ENCODE results near the gene RCHY1. TPM values are rescaled to one million over a fixed set of nuclear protein-coding genes. Genes with fewer than 3 reads are reported as not detected.
A peak's percentile ranks its signal among the peaks of the same experiment; 100 is the strongest.
"Not testable (repeated sequence)": the region's sequence is repeated elsewhere in the genome, so short reads cannot be mapped to it uniquely, and the experiment has no call there.

The RCHY1 gene
- total RNA-seq, 1 experiment from 2014 or later: 31.1 TPM

DNA sequence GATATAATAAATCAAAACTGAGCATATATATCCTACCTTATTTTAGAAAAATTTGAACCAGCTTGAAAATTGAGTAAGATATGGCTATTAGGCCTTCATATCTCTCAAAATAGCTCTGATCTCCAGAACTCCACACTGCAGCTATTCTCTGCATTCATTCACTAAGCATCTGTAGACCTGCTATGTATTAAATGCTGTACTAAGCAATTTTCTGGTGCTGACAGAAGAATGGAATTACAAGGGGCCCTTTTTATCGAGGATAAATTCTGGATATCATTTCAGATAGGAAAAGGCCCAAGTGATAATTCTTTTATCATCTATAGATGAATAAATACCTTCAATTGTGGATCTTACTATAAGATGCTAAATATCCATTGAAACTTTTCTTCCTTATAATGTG lies 1.9 kb upstream of the RCHY1 start:
- no peak for DNase-seq (ENCODE audit: low read depth)

GRCh38 chr4:75514949-75515612 lies 878 bp upstream of the RCHY1 start:
- DNase-seq (ENCODE audit: low read depth): no peak

DNA sequence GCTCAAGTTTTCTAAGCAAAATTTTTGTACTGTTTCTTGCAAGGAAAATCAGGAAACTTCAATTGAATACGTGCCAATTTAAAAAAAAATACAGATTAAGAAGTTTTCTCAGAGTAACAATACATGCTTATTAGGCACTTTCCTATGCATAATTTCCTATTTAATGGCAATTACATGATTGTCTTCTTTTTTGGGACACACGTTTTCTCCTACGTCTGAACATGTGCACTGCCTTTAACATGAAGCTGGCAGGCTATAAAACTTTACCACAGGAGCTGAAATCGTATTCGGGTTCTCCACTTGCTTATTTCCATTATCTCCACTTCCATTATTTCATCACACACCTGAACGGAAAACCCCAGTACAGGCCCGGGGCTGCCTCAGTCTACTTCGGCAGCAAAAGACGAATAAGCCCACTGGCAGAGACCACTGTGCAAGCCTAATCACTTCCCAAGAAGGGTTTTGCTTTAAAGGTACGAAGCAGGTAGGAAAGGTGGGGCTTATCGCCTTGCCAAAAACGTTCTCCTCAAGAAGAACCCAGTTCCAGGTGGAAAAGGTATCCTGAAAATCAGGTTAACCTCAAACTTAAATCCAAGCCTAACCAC lies 575 bp downstream of the RCHY1 start:
- no peak for DNase-seq (ENCODE audit: low read depth)

GRCh38 chr4:75512386-75513211 lies 1.6 kb downstream of the RCHY1 start:
- peak; percentile 91 for DNase-seq (ENCODE audit: low read depth)

GRCh38 chr4:75511841-75512240 lies 2.4 kb downstream of the RCHY1 start:
- DNase-seq (ENCODE audit: low read depth): no peak

- not testable (repeated sequence) for DNase-seq (ENCODE audit: low read depth)
Measured at GRCh38 chr4:75509592-75509991, 4.6 kb downstream of the RCHY1 start.

DNA sequence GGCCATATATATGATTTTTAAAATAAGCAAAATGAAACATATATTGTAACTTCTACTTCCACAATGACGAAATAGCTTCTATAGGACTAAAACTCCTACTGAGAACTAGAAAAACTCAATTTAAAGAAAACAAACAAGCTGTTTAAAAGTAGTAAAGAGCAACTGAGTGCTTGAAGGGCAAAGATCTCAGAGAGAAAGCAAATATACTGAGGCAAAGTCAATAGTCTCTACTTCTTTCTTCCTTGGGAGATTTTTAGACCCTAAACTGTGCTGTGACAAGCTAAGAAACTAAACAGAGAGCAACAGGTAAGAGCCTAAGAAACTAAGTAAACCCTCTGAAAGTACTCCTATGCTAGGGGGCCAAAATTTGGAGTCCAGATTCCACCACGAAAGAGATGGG lies 8.6 kb downstream of the RCHY1 start:
- no peak for DNase-seq (ENCODE audit: low read depth)

GRCh38 chr4:75502671-75503070 lies 11.5 kb downstream of the RCHY1 start:
- DNase-seq (ENCODE audit: low read depth): no peak

- no peak for DNase-seq (ENCODE audit: low read depth)
Measured at GRCh38 chr4:75499900-75500299, 14.3 kb downstream of the RCHY1 start.

- peak; percentile 34 for DNase-seq (ENCODE audit: low read depth)
Measured at GRCh38 chr4:75498041-75498440, 16.2 kb downstream of the RCHY1 start.

- peak; percentile 42 for DNase-seq (ENCODE audit: low read depth)
Measured at GRCh38 chr4:75497133-75497532, 17.1 kb downstream of the RCHY1 start.

GRCh38 chr4:75496406-75496805 lies 17.8 kb downstream of the RCHY1 start:
- DNase-seq (ENCODE audit: low read depth): no peak

DNA sequence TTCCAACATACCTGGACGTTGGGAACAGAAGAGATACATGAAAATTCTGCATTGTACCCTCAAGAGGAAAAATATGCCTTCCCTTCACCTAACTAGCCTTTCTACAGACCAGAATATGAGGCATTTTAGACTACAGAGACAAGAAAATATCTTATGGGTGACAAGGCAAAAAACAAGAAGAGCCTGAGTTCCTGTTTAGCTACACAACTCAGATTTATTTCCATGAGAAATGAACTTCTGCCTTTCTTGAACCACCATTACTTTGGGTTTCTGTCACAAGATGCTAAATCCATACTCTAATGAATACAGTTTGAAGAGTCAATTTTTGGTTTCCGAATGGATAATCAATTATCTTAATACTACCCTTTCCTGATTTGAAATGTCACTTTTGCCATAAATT lies 18.7 kb downstream of the RCHY1 start:
- DNase-seq (ENCODE audit: low read depth): no peak

- DNase-seq (ENCODE audit: low read depth): peak; percentile 66
Measured at GRCh38 chr4:75494563-75494962, 19.6 kb downstream of the RCHY1 start.

DNA sequence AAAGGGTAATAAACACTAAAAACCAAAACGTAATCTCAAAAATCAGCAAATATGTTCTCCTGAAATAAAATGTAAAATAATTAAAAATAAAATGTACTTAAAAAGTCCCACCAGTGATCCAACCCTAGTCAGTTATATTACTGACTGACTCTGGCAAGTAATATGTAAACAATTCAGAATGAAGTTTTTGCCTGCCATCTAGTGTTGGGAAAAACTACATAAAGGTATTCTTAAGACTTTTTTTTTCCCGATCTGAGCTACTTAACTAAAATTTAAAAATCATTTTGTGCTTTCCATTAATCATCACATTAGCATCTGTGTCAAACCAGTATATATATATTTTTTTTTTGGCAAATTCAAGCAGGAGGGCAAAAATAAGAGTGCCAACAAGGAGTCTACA lies 24.0 kb downstream of the RCHY1 start:
- peak; percentile 43 for DNase-seq (ENCODE audit: low read depth)

DNA sequence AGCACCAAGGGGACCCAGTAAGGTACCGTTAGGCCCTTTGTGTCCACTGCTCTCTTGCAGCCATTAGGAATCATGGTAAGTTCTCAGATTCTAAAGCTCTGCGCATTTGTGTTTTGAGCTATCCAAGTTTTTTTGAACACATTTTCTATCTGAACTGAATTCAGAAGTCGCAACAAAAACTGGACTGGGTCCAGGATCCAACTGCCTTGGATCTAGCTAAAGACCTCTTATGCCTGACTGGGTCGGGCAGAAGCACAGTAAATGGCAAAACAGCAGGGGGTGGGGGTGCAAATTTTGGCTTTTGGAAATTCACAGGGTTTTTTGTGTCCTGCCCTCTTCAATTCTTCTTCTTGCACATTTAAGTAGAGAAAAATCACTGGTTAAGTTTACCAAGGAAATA lies 30.0 kb downstream of the RCHY1 start:
- DNase-seq (ENCODE audit: low read depth): no peak

- no peak for DNase-seq (ENCODE audit: low read depth)
Measured at GRCh38 chr4:75477201-75477600, 37.0 kb downstream of the RCHY1 start.

GRCh38 chr4:75470738-75471137 lies 43.5 kb downstream of the RCHY1 start:
- no peak for DNase-seq (ENCODE audit: low read depth)

GRCh38 chr4:75469896-75470295 lies 44.3 kb downstream of the RCHY1 start:
- DNase-seq (ENCODE audit: low read depth): no peak

DNA sequence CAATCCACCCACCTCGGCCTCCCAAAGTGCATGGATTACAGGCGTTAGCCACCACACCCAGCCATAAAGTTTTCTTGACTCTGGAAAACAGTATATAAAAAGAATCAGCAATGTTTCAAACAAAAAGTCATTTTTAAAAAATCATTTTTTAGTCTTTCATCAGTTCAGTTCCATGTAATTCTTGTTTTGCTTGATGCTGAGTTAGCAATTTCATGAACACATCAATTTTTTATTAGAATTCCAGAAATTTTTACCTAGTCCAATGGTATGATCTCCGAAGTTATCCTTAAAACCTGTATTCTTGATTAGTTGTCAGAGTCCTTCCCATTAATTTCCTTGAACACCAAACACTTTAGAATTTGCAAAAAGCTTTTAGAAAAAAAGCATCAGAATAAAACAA lies 56.8 kb downstream of the RCHY1 start:
- DNase-seq (ENCODE audit: low read depth): no peak

DNA sequence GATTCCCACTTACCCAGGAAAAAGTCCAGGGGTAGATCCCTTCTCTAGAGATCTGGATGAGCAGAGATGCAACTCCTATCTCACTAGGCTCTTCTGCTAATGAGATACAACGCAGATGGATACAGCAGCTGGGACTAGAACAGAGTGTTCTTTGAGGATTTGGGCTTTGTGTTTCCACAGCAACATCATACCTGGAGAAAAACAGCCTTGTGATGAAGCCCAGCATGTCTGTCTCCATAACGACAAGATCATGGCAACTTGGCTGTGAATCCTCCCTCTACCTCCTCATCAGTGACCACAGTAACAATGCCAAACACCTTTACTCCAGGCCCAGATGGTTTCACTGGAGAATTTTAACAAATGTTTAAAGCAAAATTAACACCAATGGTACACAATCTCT lies 80.1 kb downstream of the RCHY1 start:
- peak; percentile 2 for DNase-seq (ENCODE audit: low read depth)

DNA sequence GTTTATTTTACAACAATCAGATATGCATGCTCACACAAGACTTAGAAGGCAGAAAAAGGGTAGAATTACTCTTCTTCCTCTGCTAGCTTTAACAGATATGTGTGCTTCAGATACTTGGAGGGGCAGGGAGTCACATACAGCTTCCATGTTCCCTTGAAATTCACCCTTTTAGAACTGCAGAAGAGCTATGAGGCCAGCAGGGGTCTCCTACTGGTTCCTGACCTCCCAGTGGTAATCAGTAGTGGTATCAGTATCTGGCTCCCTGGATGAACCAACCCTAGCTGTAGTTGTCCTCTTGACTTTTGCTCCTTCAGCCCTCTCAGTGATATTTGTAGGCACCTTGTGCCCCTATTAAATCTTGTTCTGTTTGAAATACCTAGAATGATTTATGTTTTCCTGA lies 81.5 kb downstream of the RCHY1 start:
- peak; percentile 28 for DNase-seq (ENCODE audit: low read depth)

DNA sequence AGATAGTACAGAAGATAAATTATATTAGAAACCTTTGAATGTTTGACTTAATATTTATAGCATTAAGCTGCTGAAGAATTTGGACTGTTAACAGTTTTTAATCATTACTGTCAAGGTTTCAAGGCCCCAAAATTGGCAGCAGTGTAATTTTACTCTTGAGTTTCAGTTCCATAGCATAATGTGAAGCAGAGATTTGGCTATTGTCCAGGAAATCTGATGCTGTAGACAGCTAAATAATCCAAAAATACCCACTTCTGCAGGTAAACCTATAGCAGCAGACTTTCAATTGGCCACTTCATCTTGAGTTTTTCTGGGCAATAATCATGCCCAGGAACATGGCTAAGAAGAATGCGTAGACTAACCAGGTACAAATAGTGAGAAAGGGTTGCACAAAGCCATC lies 85.0 kb downstream of the RCHY1 start:
- no peak for DNase-seq (ENCODE audit: low read depth)
